GM11168 (cell line): ENCODE data around the gene EFEMP1.

Experiments
- in situ Hi-C: fragments of 300-500 bp; cut with MboI; formaldehyde crosslinking; loops from one replicate; pipeline ENCODE4 v1.12.0; 2022; ENCODE audit warnings: low sequenced_read_pairs; ENCODE audit not compliant: unreplicated experiment

Gene EFEMP1

GRCh38 chr2:55875434-55876135 lies 48.0 kb downstream of the EFEMP1 start:
- in situ Hi-C loops: no loop called here

DNA sequence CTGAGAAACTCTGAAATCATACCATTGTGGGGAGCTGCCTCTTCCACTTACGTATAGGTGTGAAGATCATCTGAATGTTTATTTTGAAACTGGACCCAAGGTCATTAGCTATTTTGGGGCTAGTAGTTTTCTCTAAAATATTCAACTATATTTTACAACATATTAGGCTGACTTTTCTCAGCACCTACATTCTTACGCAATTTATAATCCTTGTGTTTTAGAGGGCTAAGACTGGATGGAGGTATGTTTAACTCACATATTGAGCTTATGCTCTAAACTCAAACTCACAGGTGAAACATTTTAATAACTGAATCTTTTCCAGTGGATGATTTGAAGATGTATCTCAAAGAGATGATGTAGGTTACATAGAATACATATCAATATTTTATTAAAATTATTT lies 49.2 kb downstream of the EFEMP1 start:
- in situ Hi-C loops: no loop called here

GRCh38 chr2:55871637-55872036 lies 51.9 kb downstream of the EFEMP1 start:
- in situ Hi-C loops: no loop called here

GRCh38 chr2:55869637-55870325 lies 53.8 kb downstream of the EFEMP1 start:
- in situ Hi-C loops: no loop called here

GRCh38 chr2:55865096-55865835 lies 58.3 kb downstream of the EFEMP1 start:
- in situ Hi-C loops: no loop called here

- in situ Hi-C loops: no loop called here
Measured at GRCh38 chr2:55864351-55865084, 59.1 kb downstream of the EFEMP1 start.

DNA sequence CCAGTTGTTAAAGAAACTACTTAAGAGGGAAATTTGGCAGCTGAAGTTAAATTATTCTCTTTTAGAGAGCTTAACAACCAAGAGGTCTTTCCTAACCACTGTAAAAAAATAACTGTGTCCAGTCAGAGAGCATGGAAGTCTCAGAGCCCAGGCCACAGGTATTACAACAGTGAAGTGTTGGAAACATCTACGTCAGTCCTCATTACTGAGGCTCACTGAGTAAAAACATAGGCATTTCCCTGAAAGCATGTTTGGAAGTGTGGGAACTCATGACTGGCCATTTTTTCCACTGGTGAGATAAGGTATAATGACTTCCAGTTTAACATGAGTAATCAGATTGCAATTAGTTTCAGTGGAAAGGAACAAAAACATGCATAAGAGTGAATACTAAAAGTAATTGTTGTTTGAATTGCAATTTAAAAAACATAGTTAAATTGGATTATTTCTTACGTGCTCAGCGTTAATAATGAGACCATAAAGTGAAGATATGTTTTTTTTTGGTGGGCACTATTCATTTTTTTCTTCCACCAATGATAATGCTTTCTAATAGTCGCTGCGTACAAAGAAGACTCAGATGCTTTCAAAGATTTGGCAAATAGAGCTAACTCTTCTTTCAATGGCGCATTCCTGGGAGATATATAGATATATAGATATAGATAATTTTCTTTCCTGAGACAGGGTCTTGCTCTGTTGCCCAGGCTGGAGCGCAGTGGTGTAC lies 60.8 kb downstream of the EFEMP1 start:
- in situ Hi-C loops: no loop called here

GRCh38 chr2:55862246-55862645 lies 61.3 kb downstream of the EFEMP1 start:
- in situ Hi-C loops: no loop called here

DNA sequence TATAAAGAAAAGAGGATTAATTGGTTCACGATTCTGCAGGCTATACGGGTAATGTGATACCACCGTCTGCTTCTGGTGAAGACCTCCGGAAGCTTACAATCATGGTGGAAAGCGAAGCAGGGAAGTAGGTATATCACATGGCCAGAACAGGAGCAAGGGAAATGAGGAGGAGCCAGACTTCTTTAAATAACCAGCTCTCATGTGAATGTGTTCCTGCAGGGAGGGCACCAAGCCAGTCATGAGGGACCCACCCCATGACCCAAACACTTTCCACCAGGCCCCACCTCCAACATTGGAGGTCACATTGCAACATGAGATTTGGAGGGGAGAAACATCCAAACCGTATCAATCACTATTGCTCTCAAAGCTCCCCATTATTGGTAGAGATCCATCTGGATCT lies 61.8 kb downstream of the EFEMP1 start:
- in situ Hi-C loops: no loop called here

- in situ Hi-C loops: no loop called here
Measured at GRCh38 chr2:55860832-55861231, 62.8 kb downstream of the EFEMP1 start.

- in situ Hi-C loops: no loop called here
Measured at GRCh38 chr2:55859875-55860274, 63.7 kb downstream of the EFEMP1 start.

GRCh38 chr2:55857766-55858165 lies 65.8 kb downstream of the EFEMP1 start:
- in situ Hi-C loops: no loop called here

- in situ Hi-C loops: no loop called here
Measured at GRCh38 chr2:55856936-55857335, 66.6 kb downstream of the EFEMP1 start.

DNA sequence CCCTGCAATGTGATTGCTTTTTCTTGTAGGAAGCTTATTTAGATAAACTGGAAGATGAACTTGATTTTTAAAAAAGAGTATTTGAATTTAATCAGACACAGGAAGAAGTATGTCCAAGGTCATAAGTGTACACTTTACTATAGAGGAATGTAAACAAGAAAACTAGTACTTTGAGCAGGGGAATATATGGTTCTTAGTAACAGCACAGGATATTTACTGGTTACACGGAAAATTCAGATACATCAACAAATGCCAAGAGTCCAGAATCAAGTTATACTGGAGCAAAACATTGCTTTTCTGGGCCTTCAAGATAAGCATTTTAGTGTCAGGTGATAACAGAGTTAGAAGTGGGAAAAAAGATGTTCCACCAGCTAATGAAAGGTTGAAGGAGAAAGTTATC lies 75.5 kb downstream of the EFEMP1 start:
- in situ Hi-C loops: no loop called here

DNA sequence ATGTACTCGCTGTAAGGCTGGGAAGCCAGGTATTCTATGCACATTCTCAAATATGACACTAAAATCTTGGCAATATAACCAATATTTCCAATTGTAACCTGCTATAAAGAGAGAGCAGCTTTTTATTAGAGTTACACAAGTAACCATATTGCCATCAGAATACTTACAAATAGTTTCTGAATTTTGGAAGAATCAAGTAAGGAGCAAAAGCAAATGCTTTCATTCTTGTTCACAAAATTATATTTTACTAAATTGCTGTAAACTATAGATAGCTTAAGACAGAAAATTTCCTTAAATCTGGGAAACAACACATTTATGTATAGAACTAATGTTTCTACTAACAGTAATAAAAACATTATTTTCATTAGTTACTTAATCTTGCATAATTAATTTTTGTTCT lies 77.2 kb downstream of the EFEMP1 start:
- in situ Hi-C loops: no loop called here

GRCh38 chr2:55844986-55845385 lies 78.6 kb downstream of the EFEMP1 start:
- in situ Hi-C loops: no loop called here

DNA sequence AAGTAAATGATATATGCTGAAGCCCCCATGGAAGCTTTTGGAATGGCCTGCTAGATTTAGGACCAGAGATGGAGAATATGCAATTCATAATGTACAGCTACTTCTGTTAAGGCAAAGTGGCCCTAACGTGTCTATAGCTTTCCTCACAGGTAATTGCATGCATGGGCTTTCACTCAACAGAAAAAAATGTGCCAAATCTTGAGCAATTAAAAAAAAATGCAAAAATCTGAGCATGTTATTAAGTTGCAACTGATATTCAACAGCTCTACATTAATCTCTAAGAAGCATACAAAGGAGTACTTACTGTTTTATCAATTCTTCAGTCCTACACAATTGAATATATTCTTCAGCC lies 79.6 kb downstream of the EFEMP1 start:
- in situ Hi-C loops: no loop called here

DNA sequence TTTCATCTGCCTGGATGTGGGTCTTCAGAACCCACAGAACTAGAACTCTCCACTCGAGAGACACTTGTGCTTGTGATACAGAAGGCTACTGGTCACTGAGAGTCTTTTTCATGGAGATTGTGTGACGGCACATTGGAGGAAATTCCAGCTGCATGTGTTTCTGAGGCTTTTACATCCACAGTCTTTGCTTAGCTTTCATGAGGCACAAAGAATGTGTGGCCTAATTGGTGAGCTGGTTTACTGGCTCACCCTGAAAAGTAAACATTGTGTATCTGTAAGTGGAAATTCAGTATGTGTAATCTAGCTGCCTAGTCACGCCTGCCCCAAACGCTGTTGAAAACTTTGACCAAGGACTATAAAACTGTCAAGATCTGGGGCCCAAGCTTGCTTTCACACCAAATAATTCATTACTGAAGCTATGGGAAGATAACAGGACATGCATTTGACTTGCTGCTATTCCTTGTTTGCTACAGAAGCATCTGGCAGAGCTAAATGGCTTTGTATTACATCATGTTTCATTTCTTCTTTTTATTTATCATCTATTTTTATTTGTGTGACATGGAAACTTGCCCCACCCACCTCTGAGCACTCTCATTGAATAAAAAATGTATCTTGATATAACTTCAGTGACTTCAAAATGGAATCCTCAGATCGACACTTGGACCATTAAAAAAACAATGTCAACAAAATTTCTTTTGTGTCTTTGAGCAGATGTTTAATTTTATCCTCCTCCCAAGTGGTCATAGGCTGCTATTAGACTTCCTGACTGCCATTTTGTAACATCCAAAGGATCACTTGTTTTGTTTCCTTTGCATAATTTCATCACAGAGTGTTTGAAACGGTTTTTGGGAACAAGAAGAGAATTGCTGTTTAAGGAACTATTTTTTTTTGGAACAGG lies 80.2 kb downstream of the EFEMP1 start:
- in situ Hi-C loops: no loop called here

DNA sequence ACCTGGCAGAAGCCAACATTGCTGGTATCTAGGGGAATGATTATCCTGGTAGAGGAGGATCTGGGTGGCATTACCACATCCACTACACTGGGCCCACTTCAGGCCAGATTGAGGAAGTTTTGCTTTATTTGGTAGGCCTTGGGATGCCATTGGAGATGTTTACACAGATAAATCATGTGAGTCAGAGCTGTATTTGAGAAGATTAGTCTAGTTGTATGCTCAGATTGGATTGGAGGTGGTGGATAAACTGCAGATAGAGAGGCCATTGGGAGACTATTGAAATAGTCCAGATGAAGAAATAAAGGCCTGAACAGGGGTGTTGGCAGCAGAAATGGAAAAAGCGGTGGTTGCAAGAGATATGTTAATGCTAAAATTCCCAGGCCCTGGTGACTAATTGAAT lies 81.5 kb downstream of the EFEMP1 start:
- in situ Hi-C loops: no loop called here
